H1 (cell line): ENCODE measurements around the gene ARHGEF1. TPM values are rescaled to one million over a fixed set of nuclear protein-coding genes. Genes with fewer than 3 reads are reported as not detected.

Source experiments
- CBX5 ChIP-seq: fragments of 300-800, 300-1000 bp; sonication (generic); IDR thresholded peaks from 2 replicates; pipeline ENCODE4 v1.7.1; 2016; ENCODE audit warnings: antibody characterized with exemption, low read length, low read depth
- GABPA ChIP-seq: IDR thresholded peaks from 2 replicates; pipeline ENCODE4 v1.6.1; 2011; ENCODE audit warnings: mild to moderate bottlenecking, low read length, moderate library complexity, borderline replicate concordance; ENCODE audit not compliant: insufficient read depth
- KDM5A ChIP-seq: fragments of 200-600 bp; IDR thresholded peaks from 2 replicates; pipeline ENCODE4 v1.7.1; 2012; ENCODE audit warnings: mild to moderate bottlenecking, low read length, inconsistent platforms, mixed read lengths
- NANOG ChIP-seq: IDR thresholded peaks from 2 replicates; pipeline ENCODE4 v1.6.1; 2011; ENCODE audit warnings: low read length, low read depth, mild to moderate bottlenecking, inconsistent platforms; ENCODE audit not compliant: insufficient read depth, poor library complexity, severe bottlenecking
- POLR2A ChIP-seq, 2 experiments: IDR thresholded peaks; 1 replicate in 1 of 2; 2 replicates in 1 of 2; pipeline ENCODE4 v1.6.1; 2011; ENCODE audit warnings: low read depth in 2 of 2, low read length in 2 of 2, mild to moderate bottlenecking in 2 of 2; ENCODE audit errors: control extremely low read depth in 1 of 2
- SUZ12 ChIP-seq: fragments of 200-600 bp; sonication (generic); IDR thresholded peaks from 2 replicates; pipeline ENCODE4 v1.6.1; 2012; ENCODE audit warnings: mild to moderate bottlenecking, inconsistent platforms, low read length, moderate library complexity, mixed read lengths
- polyA plus RNA-seq, 7 experiments: library from polyadenylated mRNA; depleted of rRNA in 3 of 7; stranded (reverse) in 5 of 7; unstranded in 2 of 7; fragments of >200 nt in 5 of 7; fragments of 200-250 nt in 2 of 7; gene quantifications; 1 replicate in 5 of 7; 2 replicates in 1 of 7; 4 replicates in 1 of 7; pipeline versions ENCODE4 v1.2.1 to v1.2.3, GENCODE V29; 2011 to 2013; ENCODE audit warnings: missing spikeins in 2 of 7, mixed read lengths in 2 of 7
- total RNA-seq: library from RNA; stranded (reverse); fragmentation: NEBNext Ultra II Directional; extraction: Animal tissue kit (Norgen Biotek cat#: 25700); gene quantifications from 2 replicates; pipeline ENCODE4 v1.2.1, GENCODE V29; 2021
- TF ChIP-seq, protein P1 (sequence below): fragments of 300-600 bp; sonication (generic); IDR thresholded peaks from 2 replicates; pipeline ENCODE4 v1.7.1; 2012; ENCODE audit warnings: low read length, moderate library complexity, mild to moderate bottlenecking, inconsistent platforms; ENCODE audit not compliant: insufficient replicate concordance

ARHGEF1 gene
- total and polyA plus RNA-seq, 2 of the 8 experiments (the other 6 are each of a cell fraction or from before 2014, with no cell fraction given): 23.0 to 49.0 TPM

DNA sequence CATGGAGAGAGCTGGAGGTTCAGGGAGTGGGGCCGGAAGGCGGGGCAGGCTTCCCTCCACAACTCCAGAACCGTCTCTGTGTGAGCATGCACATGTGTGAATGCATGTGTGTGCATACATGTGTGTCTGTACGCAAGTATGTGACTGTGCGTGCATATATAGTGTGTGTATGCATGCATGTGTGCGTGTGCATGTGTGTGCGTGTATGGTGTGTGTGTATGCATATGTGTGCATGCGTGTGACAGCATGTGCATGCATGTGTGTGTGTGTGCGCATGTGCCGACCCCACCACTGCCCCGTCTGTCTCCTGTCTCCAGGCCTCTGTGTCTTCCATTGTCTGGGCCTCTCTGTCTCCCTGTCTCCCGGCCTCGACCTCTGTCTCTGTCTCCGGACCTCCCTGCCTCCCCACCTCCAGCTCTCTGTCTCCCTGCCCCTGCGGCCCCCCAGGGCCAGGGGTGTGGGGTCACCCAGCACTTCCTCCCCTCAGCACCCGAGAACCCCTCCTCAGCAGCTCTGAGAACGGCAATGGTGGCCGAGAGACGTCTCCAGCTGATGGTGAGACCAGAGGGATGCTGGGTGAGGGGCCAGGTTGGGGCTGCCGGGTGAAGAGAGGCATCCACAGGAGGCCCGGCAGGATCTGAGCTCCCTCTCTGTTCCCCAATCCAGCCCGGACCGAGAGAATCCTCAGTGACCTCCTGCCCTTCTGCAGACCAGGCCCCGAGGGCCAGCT is 22.5 kb downstream of the ARHGEF1 start (continued):
- TF ChIP-seq, protein P1, sequence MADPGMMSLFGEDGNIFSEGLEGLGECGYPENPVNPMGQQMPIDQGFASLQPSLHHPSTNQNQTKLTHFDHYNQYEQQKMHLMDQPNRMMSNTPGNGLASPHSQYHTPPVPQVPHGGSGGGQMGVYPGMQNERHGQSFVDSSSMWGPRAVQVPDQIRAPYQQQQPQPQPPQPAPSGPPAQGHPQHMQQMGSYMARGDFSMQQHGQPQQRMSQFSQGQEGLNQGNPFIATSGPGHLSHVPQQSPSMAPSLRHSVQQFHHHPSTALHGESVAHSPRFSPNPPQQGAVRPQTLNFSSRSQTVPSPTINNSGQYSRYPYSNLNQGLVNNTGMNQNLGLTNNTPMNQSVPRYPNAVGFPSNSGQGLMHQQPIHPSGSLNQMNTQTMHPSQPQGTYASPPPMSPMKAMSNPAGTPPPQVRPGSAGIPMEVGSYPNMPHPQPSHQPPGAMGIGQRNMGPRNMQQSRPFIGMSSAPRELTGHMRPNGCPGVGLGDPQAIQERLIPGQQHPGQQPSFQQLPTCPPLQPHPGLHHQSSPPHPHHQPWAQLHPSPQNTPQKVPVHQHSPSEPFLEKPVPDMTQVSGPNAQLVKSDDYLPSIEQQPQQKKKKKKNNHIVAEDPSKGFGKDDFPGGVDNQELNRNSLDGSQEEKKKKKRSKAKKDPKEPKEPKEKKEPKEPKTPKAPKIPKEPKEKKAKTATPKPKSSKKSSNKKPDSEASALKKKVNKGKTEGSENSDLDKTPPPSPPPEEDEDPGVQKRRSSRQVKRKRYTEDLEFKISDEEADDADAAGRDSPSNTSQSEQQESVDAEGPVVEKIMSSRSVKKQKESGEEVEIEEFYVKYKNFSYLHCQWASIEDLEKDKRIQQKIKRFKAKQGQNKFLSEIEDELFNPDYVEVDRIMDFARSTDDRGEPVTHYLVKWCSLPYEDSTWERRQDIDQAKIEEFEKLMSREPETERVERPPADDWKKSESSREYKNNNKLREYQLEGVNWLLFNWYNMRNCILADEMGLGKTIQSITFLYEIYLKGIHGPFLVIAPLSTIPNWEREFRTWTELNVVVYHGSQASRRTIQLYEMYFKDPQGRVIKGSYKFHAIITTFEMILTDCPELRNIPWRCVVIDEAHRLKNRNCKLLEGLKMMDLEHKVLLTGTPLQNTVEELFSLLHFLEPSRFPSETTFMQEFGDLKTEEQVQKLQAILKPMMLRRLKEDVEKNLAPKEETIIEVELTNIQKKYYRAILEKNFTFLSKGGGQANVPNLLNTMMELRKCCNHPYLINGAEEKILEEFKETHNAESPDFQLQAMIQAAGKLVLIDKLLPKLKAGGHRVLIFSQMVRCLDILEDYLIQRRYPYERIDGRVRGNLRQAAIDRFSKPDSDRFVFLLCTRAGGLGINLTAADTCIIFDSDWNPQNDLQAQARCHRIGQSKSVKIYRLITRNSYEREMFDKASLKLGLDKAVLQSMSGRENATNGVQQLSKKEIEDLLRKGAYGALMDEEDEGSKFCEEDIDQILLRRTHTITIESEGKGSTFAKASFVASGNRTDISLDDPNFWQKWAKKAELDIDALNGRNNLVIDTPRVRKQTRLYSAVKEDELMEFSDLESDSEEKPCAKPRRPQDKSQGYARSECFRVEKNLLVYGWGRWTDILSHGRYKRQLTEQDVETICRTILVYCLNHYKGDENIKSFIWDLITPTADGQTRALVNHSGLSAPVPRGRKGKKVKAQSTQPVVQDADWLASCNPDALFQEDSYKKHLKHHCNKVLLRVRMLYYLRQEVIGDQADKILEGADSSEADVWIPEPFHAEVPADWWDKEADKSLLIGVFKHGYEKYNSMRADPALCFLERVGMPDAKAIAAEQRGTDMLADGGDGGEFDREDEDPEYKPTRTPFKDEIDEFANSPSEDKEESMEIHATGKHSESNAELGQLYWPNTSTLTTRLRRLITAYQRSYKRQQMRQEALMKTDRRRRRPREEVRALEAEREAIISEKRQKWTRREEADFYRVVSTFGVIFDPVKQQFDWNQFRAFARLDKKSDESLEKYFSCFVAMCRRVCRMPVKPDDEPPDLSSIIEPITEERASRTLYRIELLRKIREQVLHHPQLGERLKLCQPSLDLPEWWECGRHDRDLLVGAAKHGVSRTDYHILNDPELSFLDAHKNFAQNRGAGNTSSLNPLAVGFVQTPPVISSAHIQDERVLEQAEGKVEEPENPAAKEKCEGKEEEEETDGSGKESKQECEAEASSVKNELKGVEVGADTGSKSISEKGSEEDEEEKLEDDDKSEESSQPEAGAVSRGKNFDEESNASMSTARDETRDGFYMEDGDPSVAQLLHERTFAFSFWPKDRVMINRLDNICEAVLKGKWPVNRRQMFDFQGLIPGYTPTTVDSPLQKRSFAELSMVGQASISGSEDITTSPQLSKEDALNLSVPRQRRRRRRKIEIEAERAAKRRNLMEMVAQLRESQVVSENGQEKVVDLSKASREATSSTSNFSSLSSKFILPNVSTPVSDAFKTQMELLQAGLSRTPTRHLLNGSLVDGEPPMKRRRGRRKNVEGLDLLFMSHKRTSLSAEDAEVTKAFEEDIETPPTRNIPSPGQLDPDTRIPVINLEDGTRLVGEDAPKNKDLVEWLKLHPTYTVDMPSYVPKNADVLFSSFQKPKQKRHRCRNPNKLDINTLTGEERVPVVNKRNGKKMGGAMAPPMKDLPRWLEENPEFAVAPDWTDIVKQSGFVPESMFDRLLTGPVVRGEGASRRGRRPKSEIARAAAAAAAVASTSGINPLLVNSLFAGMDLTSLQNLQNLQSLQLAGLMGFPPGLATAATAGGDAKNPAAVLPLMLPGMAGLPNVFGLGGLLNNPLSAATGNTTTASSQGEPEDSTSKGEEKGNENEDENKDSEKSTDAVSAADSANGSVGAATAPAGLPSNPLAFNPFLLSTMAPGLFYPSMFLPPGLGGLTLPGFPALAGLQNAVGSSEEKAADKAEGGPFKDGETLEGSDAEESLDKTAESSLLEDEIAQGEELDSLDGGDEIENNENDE: no peak
- TF ChIP-seq SUZ12 (no peak), POLR2A (IDR thresholded peaks at IDR 0.05; ENCODE audit: control extremely low read depth in 1 of 2, low read depth in 2 of 2, low read length in 2 of 2) (no peak), KDM5A (no peak), GABPA (no peak), CBX5 (no peak), NANOG (no peak)
- TF ChIP-seq, all 59 proteins: peak for 0
